ENCODE measurements around the gene MCM6.

- no peak for TF ChIP-seq CTCF (IDR thresholded peaks at IDR 0.05)
- TF ChIP-seq POLR2AphosphoS5 (IDR thresholded peaks at IDR 0.05; ENCODE audit: insufficient read depth in 1 of 2, low read depth in 1 of 2), result no peak
- TF ChIP-seq POLR2A (IDR thresholded peaks at IDR 0.05), result no peak
Observed at GRCh38 chr2:135839713-135840112, 36.5 kb downstream of the MCM6 start.
